Cardiac fibroblast (primary cell): ENCODE results near the gene REG1B.

Experiments used
- DNase-seq, 2 donors: peaks; one replicate each; pipeline versions ENCODE4 v3.0.0 to v3.0.0-alpha.2; 2010; ENCODE audit warnings: low read depth in 2 of 2
- H3K4me3 ChIP-seq, 2 donors: replicated peaks in 1 of 2; 1 replicate in 1 of 2; 2 replicates in 1 of 2; pipeline ENCODE4 v1.5.1; 2011; ENCODE audit warnings: low read depth in 2 of 2, low read length in 2 of 2, mild to moderate bottlenecking in 2 of 2, moderate library complexity in 1 of 2
- CTCF ChIP-seq: IDR thresholded peaks from one replicate; pipeline ENCODE4 v1.5.1; 2011; ENCODE audit warnings: low read depth, mild to moderate bottlenecking, low read length, inconsistent platforms

Gene REG1B

GRCh38 chr2:79087785-79088364 lies at the start of gene REG1B:
Gene REG1B, minus strand, starts transcription at chr2:79087993. Its CDS starts 381 bp downstream, at chr2:79087612.
- H3K4me3 ChIP-seq, result no peak within 1 kb of the TSS
- DNase-seq, result no peak
- TF ChIP-seq CTCF, result no peak

- no peak for DNase-seq
- no peak for TF ChIP-seq CTCF
- no peak overlapping the region for H3K4me3 ChIP-seq
Observed at GRCh38 chr2:79131687-79132086, 43.9 kb upstream of the REG1B start.

- no peak for DNase-seq
- H3K4me3 ChIP-seq, result no peak overlapping the region
- no peak for TF ChIP-seq CTCF
Observed at GRCh38 chr2:79129804-79130203, 42.0 kb upstream of the REG1B start.

GRCh38 chr2:79129260-79129659 lies 41.5 kb upstream of the REG1B start:
- no peak for TF ChIP-seq CTCF

GRCh38 chr2:79128406-79128805 lies 40.6 kb upstream of the REG1B start:
- TF ChIP-seq CTCF, result no peak
- no peak for DNase-seq
- no peak overlapping the region for H3K4me3 ChIP-seq

More at GRCh38 chr2:79129260-79129659, 41.5 kb upstream of the REG1B start:
- no peak for DNase-seq
- no peak overlapping the region for H3K4me3 ChIP-seq

GRCh38 chr2:79125721-79125985 lies 37.9 kb upstream of the REG1B start:
- H3K4me3 ChIP-seq, result no peak overlapping the region
- TF ChIP-seq CTCF, result no peak
- DNase-seq, result no peak
